Measurements from ENCODE around the gene AKT2. TPM values are rescaled to one million over a fixed set of nuclear protein-coding genes. Genes with fewer than 3 reads are reported as not detected.

Gene AKT2
- polyA plus RNA-seq, 1 donor from 2014 or later = 131 TPM

- Histone ChIP-seq H3K9me2 (ENCODE audit: insufficient read depth, low read length) (no peaks in the 10 kb centered on the region), H3F3A (ENCODE audit: insufficient read depth, low read length, poor library complexity, severe bottlenecking) (no peaks in the 10 kb centered on the region), H3K79me2 (replicated peaks; ENCODE audit: insufficient read depth, low read length) (no peaks in the 10 kb centered on the region), H3K9ac (ENCODE audit: low read length) (no peak overlapping the region), H2AFZ (ENCODE audit: low read depth, low read length) (no peak overlapping the region), H3K4me2 (ENCODE audit: low read length) (no peak overlapping the region), H3K27ac (ENCODE audit: low read length) (no peak overlapping the region), H3K36me3 (ENCODE audit: insufficient read depth, low read length) (no peaks in the 10 kb centered on the region), H3K4me3 (ENCODE audit: low read length) (no peak overlapping the region), H3K9me3 (ENCODE audit: low read length) (no peaks in the 10 kb centered on the region), H4K20me1 (ENCODE audit: insufficient read depth) (no peaks in the 10 kb centered on the region), H3K27me3 (ENCODE audit: insufficient read depth, low read depth, low read length) (no peaks in the 10 kb centered on the region)
- TF ChIP-seq REST (IDR thresholded peaks at IDR 0.05; ENCODE audit: borderline replicate concordance) = no peak
- no peak for TF ChIP-seq RAD21 (conservative IDR thresholded peaks at IDR 0.05)
- TF ChIP-seq TAF1 (IDR thresholded peaks at IDR 0.05; ENCODE audit: low read depth) = no peak
- no peak for TF ChIP-seq CTCF (IDR thresholded peaks at IDR 0.05; ENCODE audit: poor library complexity, severe bottlenecking)
- no peak for TF ChIP-seq SMC3 (conservative IDR thresholded peaks at IDR 0.05; ENCODE audit: poor library complexity)
- TF ChIP-seq EP300 (conservative IDR thresholded peaks at IDR 0.05; ENCODE audit: poor library complexity, severe bottlenecking) = no peak
- no peak for TF ChIP-seq POLR2AphosphoS5 (IDR thresholded peaks at IDR 0.05)
- TF ChIP-seq EZH2 (IDR thresholded peaks at IDR 0.05; ENCODE audit: borderline replicate concordance, insufficient read depth, low read length, poor library complexity, severe bottlenecking) = no peak
- no peak for TF ChIP-seq MXI1 (conservative IDR thresholded peaks at IDR 0.05; ENCODE audit: poor library complexity, severe bottlenecking)
These were observed 33.9 kb downstream of the AKT2 start for GRCh38 chr19:40251244-40251643.

- no peaks in the 10 kb centered on the region for H3K36me3 ChIP-seq (ENCODE audit: insufficient read depth, low read length)
- no peak overlapping the region for H2AFZ ChIP-seq (ENCODE audit: low read depth, low read length)
- no peaks in the 10 kb centered on the region for H3K9me3 ChIP-seq (ENCODE audit: low read length)
- no peaks in the 10 kb centered on the region for H3K27me3 ChIP-seq (ENCODE audit: insufficient read depth, low read depth, low read length)
- no peaks in the 10 kb centered on the region for H3K9me2 ChIP-seq (ENCODE audit: insufficient read depth, low read length)
- TF ChIP-seq CTCF (IDR thresholded peaks at IDR 0.05; ENCODE audit: poor library complexity, severe bottlenecking) (no peak), RAD21 (conservative IDR thresholded peaks at IDR 0.05) (no peak), TAF1 (IDR thresholded peaks at IDR 0.05; ENCODE audit: low read depth) (no peak), POLR2AphosphoS5 (IDR thresholded peaks at IDR 0.05) (no peak), SMC3 (conservative IDR thresholded peaks at IDR 0.05; ENCODE audit: poor library complexity) (no peak), EZH2 (IDR thresholded peaks at IDR 0.05; ENCODE audit: borderline replicate concordance, insufficient read depth, low read length, poor library complexity, severe bottlenecking) (no peak), MXI1 (conservative IDR thresholded peaks at IDR 0.05; ENCODE audit: poor library complexity, severe bottlenecking) (no peak), EP300 (conservative IDR thresholded peaks at IDR 0.05; ENCODE audit: poor library complexity, severe bottlenecking) (no peak), REST (IDR thresholded peaks at IDR 0.05; ENCODE audit: borderline replicate concordance) (no peak)
- no peaks in the 10 kb centered on the region for H4K20me1 ChIP-seq (ENCODE audit: insufficient read depth)
- no peak overlapping the region for H3K9ac ChIP-seq (ENCODE audit: low read length)
- H3F3A ChIP-seq (ENCODE audit: insufficient read depth, low read length, poor library complexity, severe bottlenecking) = no peaks in the 10 kb centered on the region
- no peak overlapping the region for H3K4me2 ChIP-seq (ENCODE audit: low read length)
- no peak overlapping the region for H3K27ac ChIP-seq (ENCODE audit: low read length)
- H3K79me2 ChIP-seq (replicated peaks; ENCODE audit: insufficient read depth, low read length) = no peaks in the 10 kb centered on the region
- no peak overlapping the region for H3K4me3 ChIP-seq (ENCODE audit: low read length)
These were observed 35.4 kb downstream of the AKT2 start for GRCh38 chr19:40249781-40250180.

Data from neural cell (in vitro differentiated cells).